Thymus (tissue), 11 donors: ENCODE measurements around the gene DBET. TPM values are rescaled to one million over a fixed set of nuclear protein-coding genes. Genes with fewer than 3 reads are reported as not detected.
"Not testable (repeated sequence)": the region's sequence is repeated elsewhere in the genome, so short reads cannot be mapped to it uniquely, and the experiment has no call there.

Experiments used
- DNase-seq, 9 donors: peaks; one replicate each; pipeline ENCODE4 v3.0.0-alpha.2; 2013; ENCODE audit warnings: low spot score in 9 of 9, low read depth in 6 of 9, missing footprints in 1 of 9
- H3K27ac ChIP-seq, 2 donors: one replicate each; pipeline ENCODE4 v1.5.1; 2013; ENCODE audit warnings: control low read depth in 1 of 2, low read depth in 1 of 2, low read length in 1 of 2, mild to moderate bottlenecking in 1 of 2, moderate library complexity in 1 of 2
- H3K27me3 ChIP-seq, 2 donors: one replicate each; pipeline ENCODE4 v1.5.1; 2013; ENCODE audit warnings: low read length in 1 of 2; ENCODE audit not compliant: control insufficient read depth in 2 of 2, insufficient read depth in 1 of 2
- H3K36me3 ChIP-seq, 2 donors: one replicate each; pipeline ENCODE4 v1.5.1; 2013; ENCODE audit warnings: low read length in 1 of 2, mild to moderate bottlenecking in 1 of 2, moderate library complexity in 1 of 2; ENCODE audit not compliant: control insufficient read depth in 2 of 2, insufficient read depth in 2 of 2
- H3K4me1 ChIP-seq, 2 donors: one replicate each; pipeline ENCODE4 v1.5.1; 2013; ENCODE audit warnings: low read length in 2 of 2; ENCODE audit not compliant: control insufficient read depth in 2 of 2, insufficient read depth in 2 of 2
- H3K4me3 ChIP-seq, 2 donors: one replicate each; pipeline ENCODE4 v1.5.1; 2013; ENCODE audit warnings: low read length in 2 of 2, control low read depth in 1 of 2, mild to moderate bottlenecking in 1 of 2
- H3K9me3 ChIP-seq, 2 donors: one replicate each; pipeline ENCODE4 v1.5.1; 2013; ENCODE audit warnings: low read length in 1 of 2, mild to moderate bottlenecking in 1 of 2; ENCODE audit not compliant: control insufficient read depth in 2 of 2, insufficient read depth in 1 of 2
- WGBS: extraction: QIAGEN DNeasy Blood & Tissue Kit; methylation state at CpG from one replicate; pipeline ENCODE4 v1.1.7; 2013; 5-methylcytosine and 5-hydroxymethylcytosine counted together
- polyA plus RNA-seq: library from polyadenylated mRNA; stranded (reverse); fragments of 200-250 nt; gene quantifications from one replicate; pipeline ENCODE4 v1.2.3, GENCODE V29; 2013
- total RNA-seq: library from RNA; stranded (reverse); fragments of 120-200 nt; gene quantifications from one replicate; pipeline ENCODE4 v1.2.4, GENCODE V29; 2013
- donor health status: healthy.

The DBET gene
- total and polyA plus RNA-seq, 2 donors, result not detected

- not testable (repeated sequence) for H3K4me3 ChIP-seq
Measured at GRCh38 chr4:190019859-190020463, 44.3 kb upstream of the DBET start.

GRCh38 chr4:190020790-190021717 lies 43.2 kb upstream of the DBET start:
- no peak overlapping the region for H3K27ac ChIP-seq
- peaks cover 3 to 15% of the 10 kb centered on the region in 2 donors for H3K9me3 ChIP-seq
- whole genome bisulfite sequencing, result 9% methylated on average over 55 of the region's 55 CpGs
- H3K27me3 ChIP-seq, result peaks cover 45 to 65% of the 10 kb centered on the region in 2 donors
- no peak for DNase-seq
- no peak overlapping the region for H3K4me3 ChIP-seq
- no peaks in the 10 kb centered on the region for H3K4me1 ChIP-seq
- H3K36me3 ChIP-seq, result no peaks in the 10 kb centered on the region

More at GRCh38 chr4:190019859-190020463, 44.3 kb upstream of the DBET start:
- H3K4me1 ChIP-seq, H3K36me3 ChIP-seq, DNase-seq, H3K27ac ChIP-seq: not testable (repeated sequence)
- peaks cover 6 to 15% of the 10 kb centered on the region in 2 donors for H3K9me3 ChIP-seq
- peaks cover 54 to 73% of the 10 kb centered on the region in 2 donors for H3K27me3 ChIP-seq
- 26% methylated on average over 29 of the region's 29 CpGs for WGBS

- H3K4me1 ChIP-seq, H3K27ac ChIP-seq, H3K36me3 ChIP-seq, DNase-seq, H3K4me3 ChIP-seq: not testable (repeated sequence)
- WGBS, result 49% methylated on average over 17 of the region's 39 CpGs
- peaks cover 35 to 56% of the 10 kb centered on the region in 2 donors for H3K27me3 ChIP-seq
- peaks cover 3 to 13% of the 10 kb centered on the region in 2 donors for H3K9me3 ChIP-seq
Measured at GRCh38 chr4:190021973-190022372, 42.3 kb upstream of the DBET start.

GRCh38 chr4:190022614-190023281 lies 41.6 kb upstream of the DBET start:
- not testable (repeated sequence) for H3K4me3 ChIP-seq, H3K36me3 ChIP-seq, H3K27ac ChIP-seq, H3K9me3 ChIP-seq, DNase-seq, H3K4me1 ChIP-seq
- 23% methylated on average over 37 of the region's 47 CpGs for WGBS
- peaks cover 28 to 48% of the 10 kb centered on the region in 2 donors for H3K27me3 ChIP-seq

GRCh38 chr4:190027156-190027555 lies 37.1 kb upstream of the DBET start, which contains the start of gene FRG2:
Gene FRG2 (minus strand): TSS chr4:190027256. CDS start chr4:190027204, 52 bp downstream.
- WGBS, result 95% methylated on average over 2 of the region's 10 CpGs
- H3K27me3 ChIP-seq, result peaks cover 0 to 11% of the 10 kb centered on the region in 2 donors
- not testable (repeated sequence) for H3K27ac ChIP-seq, H3K4me1 ChIP-seq, DNase-seq, H3K36me3 ChIP-seq, H3K4me3 ChIP-seq, H3K9me3 ChIP-seq

GRCh38 chr4:190031264-190031663 lies 33.0 kb upstream of the DBET start:
- not testable (repeated sequence) for H3K4me1 ChIP-seq, H3K4me3 ChIP-seq, H3K36me3 ChIP-seq, H3K9me3 ChIP-seq, H3K27me3 ChIP-seq, H3K27ac ChIP-seq, DNase-seq
- 40% methylated on average over 3 of the region's 5 CpGs for WGBS

- WGBS, result 7% methylated on average over 6 of the region's 39 CpGs
- H3K4me1 ChIP-seq, H3K4me3 ChIP-seq, DNase-seq, H3K36me3 ChIP-seq, H3K27ac ChIP-seq, H3K27me3 ChIP-seq, H3K9me3 ChIP-seq: not testable (repeated sequence)
Measured at GRCh38 chr4:190037704-190038388, 26.5 kb upstream of the DBET start.

GRCh38 chr4:190040873-190041272 lies 23.4 kb upstream of the DBET start:
- not testable (repeated sequence) for H3K4me1 ChIP-seq, H3K9me3 ChIP-seq, H3K4me3 ChIP-seq, H3K36me3 ChIP-seq, DNase-seq, H3K27ac ChIP-seq, H3K27me3 ChIP-seq
- 41% methylated on average over 28 of the region's 40 CpGs for WGBS
